H1 (cell line): ENCODE data around the gene TSFM. TPM values are rescaled to one million over a fixed set of nuclear protein-coding genes. Genes with fewer than 3 reads are reported as not detected.

Source experiments
- ASH2L ChIP-seq: fragments of 200-600, 300-600 bp; sonication (generic); IDR thresholded peaks from one replicate; pipeline ENCODE4 v1.7.1; 2017; ENCODE audit warnings: low read length
- ATF2 ChIP-seq: IDR thresholded peaks from 2 replicates; pipeline ENCODE4 v1.6.1; 2012; ENCODE audit warnings: low read length, inconsistent platforms
- CTBP2 ChIP-seq: IDR thresholded peaks from 2 replicates; pipeline ENCODE4 v1.7.0; 2011; ENCODE audit warnings: borderline replicate concordance, mild to moderate bottlenecking, moderate library complexity, mixed read lengths, low read length; ENCODE audit not compliant: insufficient read depth, insufficient read length
- CTCF ChIP-seq, 3 experiments: IDR thresholded peaks; 1 replicate in 2 of 3; 2 replicates in 1 of 3; pipeline versions ENCODE4 v1.5.1 to v1.6.1; 2011; ENCODE audit warnings: low read length in 3 of 3, mild to moderate bottlenecking in 3 of 3, inconsistent platforms in 2 of 3, low read depth in 1 of 3, moderate library complexity in 1 of 3; ENCODE audit not compliant: insufficient read depth in 1 of 3; ENCODE audit errors: control extremely low read depth in 1 of 3
- HDAC2 ChIP-seq, 2 experiments: fragments of 300-600 bp in 1 of 2; sonication (generic) in 1 of 2; IDR thresholded peaks; 2 replicates each; pipeline ENCODE4 v1.6.1; 2011 to 2012; ENCODE audit warnings: low read depth in 2 of 2, low read length in 2 of 2, mild to moderate bottlenecking in 2 of 2, moderate library complexity in 2 of 2, borderline replicate concordance in 1 of 2, inconsistent platforms in 1 of 2
- SAP30 ChIP-seq: fragments of 300-600 bp; sonication (generic); IDR thresholded peaks from 2 replicates; pipeline ENCODE4 v1.7.1; 2012; ENCODE audit warnings: low read length, moderate library complexity, mild to moderate bottlenecking, inconsistent platforms; ENCODE audit not compliant: insufficient read depth, insufficient replicate concordance
- SP1 ChIP-seq: IDR thresholded peaks from 2 replicates; pipeline ENCODE4 v1.6.1; 2011; ENCODE audit warnings: low read depth, low read length
- SUZ12 ChIP-seq: fragments of 200-600 bp; sonication (generic); IDR thresholded peaks from 2 replicates; pipeline ENCODE4 v1.6.1; 2012; ENCODE audit warnings: mild to moderate bottlenecking, inconsistent platforms, low read length, moderate library complexity, mixed read lengths
- TAF1 ChIP-seq: IDR thresholded peaks from 2 replicates; pipeline ENCODE4 v1.6.1; 2011; ENCODE audit warnings: mild to moderate bottlenecking, low read depth, low read length
- TCF12 ChIP-seq: IDR thresholded peaks from 2 replicates; pipeline ENCODE4 v1.6.1; 2011; ENCODE audit warnings: low read depth, mild to moderate bottlenecking, low read length
- polyA plus RNA-seq, 7 experiments: library from polyadenylated mRNA; depleted of rRNA in 3 of 7; stranded (reverse) in 5 of 7; unstranded in 2 of 7; fragments of >200 nt in 5 of 7; fragments of 200-250 nt in 2 of 7; gene quantifications; 1 replicate in 5 of 7; 2 replicates in 1 of 7; 4 replicates in 1 of 7; pipeline versions ENCODE4 v1.2.1 to v1.2.3, GENCODE V29; 2011 to 2013; ENCODE audit warnings: missing spikeins in 2 of 7, mixed read lengths in 2 of 7
- total RNA-seq: library from RNA; stranded (reverse); fragmentation: NEBNext Ultra II Directional; extraction: Animal tissue kit (Norgen Biotek cat#: 25700); gene quantifications from 2 replicates; pipeline ENCODE4 v1.2.1, GENCODE V29; 2021

The TSFM gene
- total and polyA plus RNA-seq, 2 of the 8 experiments (the other 6 are each of a cell fraction or from before 2014, with no cell fraction given): 17.4 to 49.8 TPM

- peak; percentile 74 for TF ChIP-seq ASH2L
- TF ChIP-seq CTCF (IDR thresholded peaks at IDR 0.05; ENCODE audit: control extremely low read depth in 1 of 3, insufficient read depth in 1 of 3, low read depth in 1 of 3, low read length in 3 of 3): no peak
- no peak for TF ChIP-seq ATF2
- TF ChIP-seq TAF1: no peak
- 0 out of 4 replicates have a peak, but pooled peaks of 1 of the 2 experiments have one; percentile 63 for TF ChIP-seq HDAC2 (IDR thresholded peaks at IDR 0.05; ENCODE audit: borderline replicate concordance in 1 of 2, low read depth in 2 of 2, low read length in 2 of 2)
- peak; percentile 70 for TF ChIP-seq CTBP2
- peak; percentile 32 for TF ChIP-seq SAP30
- TF ChIP-seq TCF12: no peak
- TF ChIP-seq SUZ12: peak; percentile 27; the same call in 1 of the 2 replicates
- peak; percentile 9; the same call in 1 of the 2 replicates for TF ChIP-seq SP1
These were observed 28.0 kb upstream of the TSFM start, which contains the start of gene MARCHF9 (continued) for GRCh38 chr12:57754411-57755193.
